HEK293 (cell line): Measurements from ENCODE around the gene PLCH2.

Experiments
- CTCF ChIA-PET: fragments of 350-600 bp; formaldehyde crosslinking; extraction: SDS; loops from one replicate; lab custom pipeline; 2021; ENCODE audit warnings: antibody characterized with exemption; lab: Yijun Ruan, JAX
- POLR2A ChIA-PET: fragments of 300-600 bp; formaldehyde crosslinking; extraction: SDS; loops from one replicate; lab custom pipeline; 2020; ENCODE audit warnings: antibody characterized with exemption, inconsistent platforms; lab: Yijun Ruan, JAX
- H3K27ac ChIP-seq: fragments of 200-500 bp; sonication (Bioruptor generic); 2 replicates; pipeline ENCODE4 v1.5.1; 2014; ENCODE audit warnings: low read depth, low read length, control low read depth, inconsistent platforms; ENCODE audit errors: extremely low read depth
- H3K36me3 ChIP-seq, 2 experiments: fragments of 200-500 bp in 1 of 2; sonication (Bioruptor generic) in 1 of 2; 1 replicate in 1 of 2; 2 replicates in 1 of 2; pipeline ENCODE4 v1.5.1; 2014 to 2017; ENCODE audit warnings: inconsistent platforms in 2 of 2, low read length in 2 of 2; ENCODE audit not compliant: control insufficient read depth in 2 of 2, insufficient read depth in 1 of 2
- H3K4me1 ChIP-seq: fragments of 200-500 bp; sonication (Bioruptor generic); 2 replicates; pipeline ENCODE4 v1.5.1; 2014; ENCODE audit warnings: mild to moderate bottlenecking, low read length, inconsistent platforms; ENCODE audit not compliant: control insufficient read depth, insufficient read depth
- H3K4me3 ChIP-seq: 2 replicates; pipeline ENCODE4 v1.5.1; 2011; ENCODE audit warnings: low read depth, mild to moderate bottlenecking, control low read depth, low read length, moderate library complexity
- H3K9me3 ChIP-seq: fragments of 200-500 bp; sonication (Bioruptor generic); 2 replicates; pipeline ENCODE4 v1.5.1; 2014; ENCODE audit warnings: low read depth, low read length, inconsistent platforms; ENCODE audit not compliant: control insufficient read depth, insufficient read depth
- GLIS1 ChIP-seq: fragments of 450-650 bp; formaldehyde crosslinking; IDR thresholded peaks from 2 replicates; pipeline ENCODE4 v1.5.1; 2016; ENCODE audit warnings: missing biosample characterization, missing genetic modification characterization
- SCRT1 ChIP-seq: fragments of 450-650 bp; formaldehyde crosslinking; IDR thresholded peaks from 2 replicates; pipeline ENCODE4 v1.5.1; 2016; ENCODE audit warnings: missing biosample characterization, missing genetic modification characterization, borderline replicate concordance
- ZBTB8A ChIP-seq: fragments of 450-650 bp; formaldehyde crosslinking; IDR thresholded peaks from 2 replicates; pipeline ENCODE4 v1.5.1; 2016; ENCODE audit warnings: missing biosample characterization, missing genetic modification characterization
- ZFHX2 ChIP-seq: fragments of 450-650 bp; formaldehyde crosslinking; conservative IDR thresholded peaks from 2 replicates; pipeline ENCODE4 v1.5.1; 2016; ENCODE audit warnings: missing biosample characterization, missing genetic modification characterization
- ZNF138 ChIP-seq: fragments of 450-650 bp; formaldehyde crosslinking; IDR thresholded peaks from 2 replicates; pipeline ENCODE4 v1.5.1; 2016; ENCODE audit warnings: missing biosample characterization, missing genetic modification characterization, borderline replicate concordance
- ZNF140 ChIP-seq: fragments of 450-650 bp; formaldehyde crosslinking; IDR thresholded peaks from 2 replicates; pipeline ENCODE4 v1.5.1; 2016; ENCODE audit warnings: missing biosample characterization, missing genetic modification characterization
- ZNF19 ChIP-seq: fragments of 450-650 bp; formaldehyde crosslinking; IDR thresholded peaks from 2 replicates; pipeline ENCODE4; 2016; ENCODE audit warnings: missing biosample characterization, missing genetic modification characterization, low read depth
- ZNF239 ChIP-seq: fragments of 450-650 bp; formaldehyde crosslinking; IDR thresholded peaks from 2 replicates; pipeline ENCODE4 v1.5.1; 2016; ENCODE audit warnings: missing biosample characterization, missing genetic modification characterization
- ZNF274 ChIP-seq, 2 experiments: fragments of 200-500 bp in 1 of 2; fragments of 450-650 bp in 1 of 2; sonication (Bioruptor generic) in 1 of 2; formaldehyde crosslinking in 1 of 2; IDR thresholded peaks; 2 replicates each; pipeline versions ENCODE4 v1.5.1 to v1.6.1; 2014 to 2016; ENCODE audit warnings: borderline replicate concordance in 1 of 2, inconsistent platforms in 1 of 2, low read length in 1 of 2, missing biosample characterization in 1 of 2, missing genetic modification characterization in 1 of 2
- ZNF311 ChIP-seq: fragments of 450-650 bp; formaldehyde crosslinking; IDR thresholded peaks from 2 replicates; pipeline ENCODE4 v1.5.1; 2017; ENCODE audit warnings: missing biosample characterization, missing genetic modification characterization, borderline replicate concordance
- ZNF433 ChIP-seq: fragments of 450-650 bp; formaldehyde crosslinking; IDR thresholded peaks from 2 replicates; pipeline ENCODE4 v1.5.1; 2016; ENCODE audit warnings: missing biosample characterization, missing genetic modification characterization, low read depth
- ZNF571 ChIP-seq: fragments of 450-650 bp; formaldehyde crosslinking; IDR thresholded peaks from 2 replicates; pipeline ENCODE4 v1.5.0; 2017; ENCODE audit warnings: missing biosample characterization, missing genetic modification characterization
- ZNF629 ChIP-seq: fragments of 450-650 bp; formaldehyde crosslinking; IDR thresholded peaks from 2 replicates; pipeline ENCODE4 v1.5.1; 2017; ENCODE audit warnings: missing biosample characterization, missing genetic modification characterization
- ZNF707 ChIP-seq: fragments of 450-650 bp; formaldehyde crosslinking; IDR thresholded peaks from 2 replicates; pipeline ENCODE4 v1.5.1; 2016; ENCODE audit warnings: missing biosample characterization, missing genetic modification characterization
- ZNF843 ChIP-seq: fragments of 450-650 bp; formaldehyde crosslinking; IDR thresholded peaks from 2 replicates; pipeline ENCODE4 v1.5.1; 2016; ENCODE audit warnings: missing biosample characterization, missing genetic modification characterization
- TF ChIP-seq, protein P1 (sequence below): sonication (generic); formaldehyde crosslinking; IDR thresholded peaks from 2 replicates; pipeline ENCODE4 v1.8.1; 2022; ENCODE audit warnings: mild to moderate bottlenecking, moderate library complexity, missing genetic modification reagents
- TF ChIP-seq, protein P2 (sequence below): fragments of 450-650 bp; formaldehyde crosslinking; IDR thresholded peaks from 2 replicates; pipeline ENCODE4 v1.5.1; 2016; ENCODE audit warnings: missing biosample characterization, missing genetic modification characterization, borderline replicate concordance
- TF ChIP-seq, protein P3 (sequence below): fragments of 450-650 bp; formaldehyde crosslinking; IDR thresholded peaks from 2 replicates; pipeline ENCODE4 v1.5.1; 2017; ENCODE audit warnings: missing biosample characterization, missing genetic modification characterization

PLCH2 gene

DNA sequence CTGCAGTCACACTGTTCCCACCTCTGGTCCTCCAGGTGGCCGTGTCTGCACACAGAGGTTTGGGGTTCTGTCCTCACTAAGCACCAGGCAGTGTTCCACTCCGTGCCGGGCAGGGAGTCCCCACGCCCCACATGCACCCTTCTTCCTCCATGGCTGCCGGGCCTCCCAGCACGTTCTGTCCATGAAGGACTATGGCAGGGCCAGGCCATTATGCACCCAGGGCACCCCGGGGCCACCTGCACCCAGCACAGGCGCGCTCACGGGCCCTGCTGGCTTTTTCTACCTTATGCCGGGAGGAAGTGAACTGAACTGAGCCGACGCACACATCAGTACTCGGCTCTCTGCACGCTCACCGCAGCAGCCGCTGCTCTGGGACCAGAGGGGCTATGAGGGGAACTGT lies 40.0 kb downstream of the PLCH2 start:
- CTCF ChIA-PET = no interaction called here
- TF ChIP-seq, protein P1, sequence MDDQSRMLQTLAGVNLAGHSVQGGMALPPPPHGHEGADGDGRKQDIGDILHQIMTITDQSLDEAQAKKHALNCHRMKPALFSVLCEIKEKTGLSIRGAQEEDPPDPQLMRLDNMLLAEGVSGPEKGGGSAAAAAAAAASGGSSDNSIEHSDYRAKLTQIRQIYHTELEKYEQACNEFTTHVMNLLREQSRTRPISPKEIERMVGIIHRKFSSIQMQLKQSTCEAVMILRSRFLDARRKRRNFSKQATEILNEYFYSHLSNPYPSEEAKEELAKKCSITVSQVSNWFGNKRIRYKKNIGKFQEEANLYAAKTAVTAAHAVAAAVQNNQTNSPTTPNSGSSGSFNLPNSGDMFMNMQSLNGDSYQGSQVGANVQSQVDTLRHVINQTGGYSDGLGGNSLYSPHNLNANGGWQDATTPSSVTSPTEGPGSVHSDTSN = no peak
- TF ChIP-seq SCRT1 (tag by site-specific recombination) = no peak
- TF ChIP-seq ZNF140 (tag by site-specific recombination) = no peak
- TF ChIP-seq, protein P2, sequence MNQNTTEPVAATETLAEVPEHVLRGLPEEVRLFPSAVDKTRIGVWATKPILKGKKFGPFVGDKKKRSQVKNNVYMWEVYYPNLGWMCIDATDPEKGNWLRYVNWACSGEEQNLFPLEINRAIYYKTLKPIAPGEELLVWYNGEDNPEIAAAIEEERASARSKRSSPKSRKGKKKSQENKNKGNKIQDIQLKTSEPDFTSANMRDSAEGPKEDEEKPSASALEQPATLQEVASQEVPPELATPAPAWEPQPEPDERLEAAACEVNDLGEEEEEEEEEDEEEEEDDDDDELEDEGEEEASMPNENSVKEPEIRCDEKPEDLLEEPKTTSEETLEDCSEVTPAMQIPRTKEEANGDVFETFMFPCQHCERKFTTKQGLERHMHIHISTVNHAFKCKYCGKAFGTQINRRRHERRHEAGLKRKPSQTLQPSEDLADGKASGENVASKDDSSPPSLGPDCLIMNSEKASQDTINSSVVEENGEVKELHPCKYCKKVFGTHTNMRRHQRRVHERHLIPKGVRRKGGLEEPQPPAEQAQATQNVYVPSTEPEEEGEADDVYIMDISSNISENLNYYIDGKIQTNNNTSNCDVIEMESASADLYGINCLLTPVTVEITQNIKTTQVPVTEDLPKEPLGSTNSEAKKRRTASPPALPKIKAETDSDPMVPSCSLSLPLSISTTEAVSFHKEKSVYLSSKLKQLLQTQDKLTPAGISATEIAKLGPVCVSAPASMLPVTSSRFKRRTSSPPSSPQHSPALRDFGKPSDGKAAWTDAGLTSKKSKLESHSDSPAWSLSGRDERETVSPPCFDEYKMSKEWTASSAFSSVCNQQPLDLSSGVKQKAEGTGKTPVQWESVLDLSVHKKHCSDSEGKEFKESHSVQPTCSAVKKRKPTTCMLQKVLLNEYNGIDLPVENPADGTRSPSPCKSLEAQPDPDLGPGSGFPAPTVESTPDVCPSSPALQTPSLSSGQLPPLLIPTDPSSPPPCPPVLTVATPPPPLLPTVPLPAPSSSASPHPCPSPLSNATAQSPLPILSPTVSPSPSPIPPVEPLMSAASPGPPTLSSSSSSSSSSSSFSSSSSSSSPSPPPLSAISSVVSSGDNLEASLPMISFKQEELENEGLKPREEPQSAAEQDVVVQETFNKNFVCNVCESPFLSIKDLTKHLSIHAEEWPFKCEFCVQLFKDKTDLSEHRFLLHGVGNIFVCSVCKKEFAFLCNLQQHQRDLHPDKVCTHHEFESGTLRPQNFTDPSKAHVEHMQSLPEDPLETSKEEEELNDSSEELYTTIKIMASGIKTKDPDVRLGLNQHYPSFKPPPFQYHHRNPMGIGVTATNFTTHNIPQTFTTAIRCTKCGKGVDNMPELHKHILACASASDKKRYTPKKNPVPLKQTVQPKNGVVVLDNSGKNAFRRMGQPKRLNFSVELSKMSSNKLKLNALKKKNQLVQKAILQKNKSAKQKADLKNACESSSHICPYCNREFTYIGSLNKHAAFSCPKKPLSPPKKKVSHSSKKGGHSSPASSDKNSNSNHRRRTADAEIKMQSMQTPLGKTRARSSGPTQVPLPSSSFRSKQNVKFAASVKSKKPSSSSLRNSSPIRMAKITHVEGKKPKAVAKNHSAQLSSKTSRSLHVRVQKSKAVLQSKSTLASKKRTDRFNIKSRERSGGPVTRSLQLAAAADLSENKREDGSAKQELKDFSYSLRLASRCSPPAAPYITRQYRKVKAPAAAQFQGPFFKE (tag by site-specific recombination) = no peak
- TF ChIP-seq ZNF239 (tag by site-specific recombination) = no peak
- no peak for TF ChIP-seq ZNF433
- no peak for TF ChIP-seq GLIS1 (tag by site-specific recombination)
- TF ChIP-seq ZNF571 = no peak
- no peak for TF ChIP-seq ZNF138 (tag by site-specific recombination)
- no peak for TF ChIP-seq ZBTB8A (tag by site-specific recombination)
- TF ChIP-seq ZNF629 (tag by site-specific recombination) = no peak
- no peak for TF ChIP-seq ZFHX2 (tag by site-specific recombination)
- TF ChIP-seq ZNF19 (tag by site-specific recombination) = no peak
- no peak for TF ChIP-seq ZNF274 (IDR thresholded peaks at IDR 0.05; ENCODE audit: low read length)
- no peak for TF ChIP-seq ZNF274 (tag by site-specific recombination; IDR thresholded peaks at IDR 0.05; ENCODE audit: borderline replicate concordance)
- no peak for TF ChIP-seq ZNF707 (tag by site-specific recombination)
- no peak for TF ChIP-seq ZNF843 (tag by site-specific recombination)
- TF ChIP-seq, protein P3, sequence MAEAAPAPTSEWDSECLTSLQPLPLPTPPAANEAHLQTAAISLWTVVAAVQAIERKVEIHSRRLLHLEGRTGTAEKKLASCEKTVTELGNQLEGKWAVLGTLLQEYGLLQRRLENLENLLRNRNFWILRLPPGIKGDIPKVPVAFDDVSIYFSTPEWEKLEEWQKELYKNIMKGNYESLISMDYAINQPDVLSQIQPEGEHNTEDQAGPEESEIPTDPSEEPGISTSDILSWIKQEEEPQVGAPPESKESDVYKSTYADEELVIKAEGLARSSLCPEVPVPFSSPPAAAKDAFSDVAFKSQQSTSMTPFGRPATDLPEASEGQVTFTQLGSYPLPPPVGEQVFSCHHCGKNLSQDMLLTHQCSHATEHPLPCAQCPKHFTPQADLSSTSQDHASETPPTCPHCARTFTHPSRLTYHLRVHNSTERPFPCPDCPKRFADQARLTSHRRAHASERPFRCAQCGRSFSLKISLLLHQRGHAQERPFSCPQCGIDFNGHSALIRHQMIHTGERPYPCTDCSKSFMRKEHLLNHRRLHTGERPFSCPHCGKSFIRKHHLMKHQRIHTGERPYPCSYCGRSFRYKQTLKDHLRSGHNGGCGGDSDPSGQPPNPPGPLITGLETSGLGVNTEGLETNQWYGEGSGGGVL (tag by site-specific recombination) = no peak
- no peak for TF ChIP-seq ZNF311 (tag by site-specific recombination)
- POLR2A ChIA-PET = no interaction called here
- no peaks in the 10 kb centered on the region for H3K9me3 ChIP-seq
- no peak overlapping the region for H3K4me3 ChIP-seq
- H3K4me1 ChIP-seq = no peaks in the 10 kb centered on the region
- H3K36me3 ChIP-seq = peaks cover 0 to 97% of the 10 kb centered on the region in 2 experiments; a peak in 2 of 3 replicates
- no peak overlapping the region for H3K27ac ChIP-seq
